22Rv1 (cell line): ENCODE data around the gene PLEKHG1.

Experiments
- H3K27ac ChIP-seq: fragments of 450-650 bp; 2 replicates; pipeline ENCODE4 v1.5.1; 2017
- ZFX ChIP-seq: fragments of 450-650 bp; IDR thresholded peaks from 2 replicates; pipeline ENCODE4 v1.6.1; 2017; ENCODE audit warnings: antibody characterized with exemption, borderline replicate concordance
- TF ChIP-seq, protein P1 (sequence below): fragments of 450-650 bp; IDR thresholded peaks from 2 replicates; pipeline ENCODE4 v1.5.1; 2017; ENCODE audit warnings: mild to moderate bottlenecking

Gene PLEKHG1

DNA sequence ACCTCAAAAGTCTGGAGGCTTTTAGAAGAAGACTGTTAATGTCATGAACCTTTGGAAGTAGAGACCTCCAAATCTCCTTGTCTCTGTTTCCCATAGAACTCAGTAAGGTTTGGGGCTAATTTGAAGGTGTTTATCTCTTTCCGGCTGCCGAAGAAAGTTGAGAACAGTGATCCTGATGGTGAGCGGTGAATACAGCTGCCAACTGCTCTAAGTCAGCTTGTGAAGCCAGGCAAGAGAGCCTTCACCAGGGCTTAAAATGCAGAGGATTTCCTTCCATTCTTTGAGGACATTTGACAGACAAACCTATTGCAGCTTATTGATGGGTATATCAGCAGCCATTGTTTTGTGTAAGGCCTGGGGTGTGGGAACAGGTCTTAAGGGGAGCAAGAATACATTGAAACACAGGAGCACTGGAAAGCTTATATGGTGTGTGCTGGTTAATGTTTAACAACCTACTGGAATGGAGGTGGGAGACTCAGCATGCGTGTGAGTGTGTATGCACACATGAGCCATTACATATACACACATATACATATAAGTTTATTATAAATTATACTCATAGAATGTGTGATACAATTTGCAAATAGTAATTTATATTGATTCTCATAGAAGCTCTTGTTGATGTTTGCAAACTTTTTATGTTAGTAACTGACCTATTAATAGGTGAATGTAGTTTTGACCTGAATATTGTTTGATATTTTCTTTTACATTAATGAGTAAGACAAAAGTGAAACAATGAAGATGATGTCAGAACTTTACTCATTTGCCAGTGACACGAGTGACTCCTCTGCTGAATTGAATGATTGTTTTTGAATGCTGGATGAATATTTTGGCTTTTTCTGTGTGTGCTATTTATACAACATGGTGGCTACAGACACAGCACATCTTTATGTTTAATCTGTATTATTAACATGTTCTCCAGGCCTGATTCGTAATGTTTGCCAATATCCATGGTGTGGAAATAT is 18.1 kb downstream of the PLEKHG1 start:
- H3K27ac ChIP-seq: no peak overlapping the region
- TF ChIP-seq ZFX: no peak
- TF ChIP-seq, protein P1, sequence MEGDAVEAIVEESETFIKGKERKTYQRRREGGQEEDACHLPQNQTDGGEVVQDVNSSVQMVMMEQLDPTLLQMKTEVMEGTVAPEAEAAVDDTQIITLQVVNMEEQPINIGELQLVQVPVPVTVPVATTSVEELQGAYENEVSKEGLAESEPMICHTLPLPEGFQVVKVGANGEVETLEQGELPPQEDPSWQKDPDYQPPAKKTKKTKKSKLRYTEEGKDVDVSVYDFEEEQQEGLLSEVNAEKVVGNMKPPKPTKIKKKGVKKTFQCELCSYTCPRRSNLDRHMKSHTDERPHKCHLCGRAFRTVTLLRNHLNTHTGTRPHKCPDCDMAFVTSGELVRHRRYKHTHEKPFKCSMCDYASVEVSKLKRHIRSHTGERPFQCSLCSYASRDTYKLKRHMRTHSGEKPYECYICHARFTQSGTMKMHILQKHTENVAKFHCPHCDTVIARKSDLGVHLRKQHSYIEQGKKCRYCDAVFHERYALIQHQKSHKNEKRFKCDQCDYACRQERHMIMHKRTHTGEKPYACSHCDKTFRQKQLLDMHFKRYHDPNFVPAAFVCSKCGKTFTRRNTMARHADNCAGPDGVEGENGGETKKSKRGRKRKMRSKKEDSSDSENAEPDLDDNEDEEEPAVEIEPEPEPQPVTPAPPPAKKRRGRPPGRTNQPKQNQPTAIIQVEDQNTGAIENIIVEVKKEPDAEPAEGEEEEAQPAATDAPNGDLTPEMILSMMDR: no peak

DNA sequence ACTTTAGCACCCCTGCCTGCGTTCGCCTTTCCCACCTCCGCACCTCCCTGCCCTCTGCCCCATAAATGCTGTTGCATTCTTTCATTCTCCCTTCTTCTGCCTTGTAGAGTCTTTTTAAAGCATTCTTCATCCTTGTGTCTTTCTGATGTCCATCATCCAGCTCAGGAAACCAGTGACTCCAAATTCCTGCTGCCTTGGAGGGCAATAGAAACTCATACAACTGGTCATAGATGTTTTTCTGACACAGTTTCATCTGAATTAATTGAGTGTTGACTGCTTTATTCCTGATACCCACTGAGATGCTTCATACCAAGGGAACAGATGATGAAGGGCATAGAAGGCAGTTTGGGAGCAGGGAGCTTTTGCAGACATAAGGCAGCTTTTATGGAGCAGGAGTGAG is 19.6 kb downstream of the PLEKHG1 start:
- H3K27ac ChIP-seq: no peak overlapping the region
- no peak for TF ChIP-seq ZFX
- TF ChIP-seq, protein P1: no peak

DNA sequence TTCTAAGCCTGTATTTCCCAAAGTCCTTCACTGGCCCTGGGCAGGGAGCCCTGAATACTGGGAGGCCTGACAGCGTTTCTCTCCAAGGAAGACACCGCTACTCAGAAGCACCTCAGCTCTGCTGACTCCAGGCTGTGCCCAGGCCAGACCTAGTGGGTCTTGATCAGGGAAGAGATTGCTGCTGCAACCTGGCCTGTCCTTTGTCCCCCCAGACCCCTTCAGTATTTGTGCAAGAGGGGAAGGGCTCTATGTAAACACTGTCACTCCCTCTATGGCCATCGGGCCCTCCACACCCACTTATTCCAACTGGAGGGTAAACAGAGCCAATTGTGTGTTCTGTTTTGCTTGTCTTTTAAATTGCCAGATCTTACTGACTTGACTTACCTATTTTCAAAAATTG is 20.6 kb downstream of the PLEKHG1 start:
- TF ChIP-seq, protein P1: no peak
- no peak for TF ChIP-seq ZFX
- no peak overlapping the region for H3K27ac ChIP-seq

DNA sequence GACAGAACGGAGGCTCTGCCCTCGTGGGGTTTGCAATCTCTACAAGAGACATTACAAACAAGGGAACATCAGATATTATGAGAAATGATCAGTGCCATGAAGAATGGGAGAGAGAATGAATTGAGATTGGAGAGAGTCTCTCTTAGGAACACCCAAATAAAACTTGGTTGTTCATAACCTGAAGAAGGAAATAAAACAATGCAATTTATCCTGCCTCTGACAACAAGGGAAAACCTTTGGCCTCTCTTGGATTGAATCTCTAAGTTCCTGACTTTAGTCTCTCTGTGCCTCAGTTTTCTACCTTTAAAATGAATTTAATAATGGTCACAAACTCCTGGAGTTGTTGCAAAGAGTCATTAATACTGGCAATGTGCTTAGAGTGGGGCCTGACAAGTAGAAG is 21.1 kb downstream of the PLEKHG1 start:
- no peak overlapping the region for H3K27ac ChIP-seq
- TF ChIP-seq, protein P1: no peak
- TF ChIP-seq ZFX: no peak

DNA sequence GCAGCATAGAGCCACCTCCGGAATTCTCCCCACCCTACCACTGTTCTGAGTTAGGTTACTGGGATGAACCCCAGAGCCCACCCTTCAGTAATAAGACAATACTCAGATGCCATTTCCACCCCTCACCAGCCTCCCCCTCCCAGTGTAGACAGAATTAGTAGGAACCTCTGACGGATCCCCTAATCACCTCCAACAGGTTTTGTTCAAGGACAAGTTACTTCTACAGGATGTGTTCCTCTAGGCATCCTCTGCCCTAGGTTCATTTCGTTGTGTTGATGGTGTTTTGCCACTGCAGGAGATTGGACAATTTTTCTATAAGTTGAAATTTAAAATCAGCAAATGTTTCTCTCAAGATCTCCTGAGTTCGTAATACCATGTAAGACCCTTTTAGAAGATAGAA is 22.8 kb downstream of the PLEKHG1 start:
- TF ChIP-seq, protein P1: no peak
- no peak for TF ChIP-seq ZFX
- no peak overlapping the region for H3K27ac ChIP-seq

DNA sequence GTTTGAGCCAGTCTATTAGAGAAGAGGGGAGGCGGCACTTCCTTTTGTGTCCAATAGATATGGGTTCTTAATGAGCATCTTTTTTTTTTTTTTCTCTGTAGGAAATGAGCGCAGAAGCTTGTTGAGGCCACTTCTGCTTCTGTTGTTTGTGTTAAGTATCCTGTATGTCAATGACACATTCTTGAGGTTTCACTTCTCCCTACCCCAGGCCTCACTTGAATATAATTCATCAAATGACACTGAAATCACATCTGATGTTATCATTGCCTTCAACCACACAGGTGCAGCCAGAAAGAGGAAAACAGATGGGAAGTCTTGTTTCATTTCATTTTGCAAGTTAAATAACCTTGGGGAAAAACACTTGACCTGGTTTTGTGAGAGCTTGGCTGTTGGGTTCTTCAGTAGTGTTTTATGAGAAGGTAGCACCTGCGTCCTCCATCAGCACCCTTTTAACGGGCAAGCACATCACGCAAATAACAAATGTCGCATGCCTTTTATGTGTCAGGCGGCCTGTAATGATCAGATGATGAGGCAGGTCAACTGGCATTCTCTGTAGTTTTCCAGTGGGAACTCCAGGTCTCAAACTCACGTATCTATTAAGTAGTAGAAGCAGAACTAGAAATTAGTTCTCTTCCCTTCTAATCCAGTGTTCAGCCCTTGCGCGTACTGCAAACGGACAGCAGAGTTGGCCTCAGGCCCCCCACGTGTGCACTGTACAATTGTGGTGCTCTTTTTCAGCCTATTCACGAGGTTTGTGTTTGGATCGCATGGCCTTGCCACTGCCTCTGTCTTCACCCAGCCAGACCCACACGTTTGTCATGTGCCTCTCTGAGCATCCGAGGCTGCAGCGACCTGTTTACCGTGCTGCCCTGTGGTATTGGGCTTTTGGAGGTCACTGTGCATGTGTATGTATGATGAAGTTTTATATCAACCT is 23.5 kb downstream of the PLEKHG1 start:
- TF ChIP-seq, protein P1: no peak
- TF ChIP-seq ZFX: no peak
- H3K27ac ChIP-seq: no peak overlapping the region
